ENCODE results near the gene KNG1.
"Not testable (repeated sequence)": the region's sequence is repeated elsewhere in the genome, so short reads cannot be mapped to it uniquely, and the experiment has no call there.

The KNG1 gene

GRCh38 chr3:186717039-186717457 lies at the start of gene KNG1:
TSS of gene KNG1 (plus strand) at chr3:186717359. CDS start at chr3:186717543, 184 bp downstream.
- no peak for DNase-seq (ENCODE audit: low read depth, low spot score)

GRCh38 chr3:186668426-186668825 lies 48.7 kb upstream of the KNG1 start:
- DNase-seq (ENCODE audit: low read depth, low spot score) = no peak

- DNase-seq (ENCODE audit: low read depth, low spot score) = no peak
These were observed 47.6 kb upstream of the KNG1 start for GRCh38 chr3:186669378-186670084.

DNA sequence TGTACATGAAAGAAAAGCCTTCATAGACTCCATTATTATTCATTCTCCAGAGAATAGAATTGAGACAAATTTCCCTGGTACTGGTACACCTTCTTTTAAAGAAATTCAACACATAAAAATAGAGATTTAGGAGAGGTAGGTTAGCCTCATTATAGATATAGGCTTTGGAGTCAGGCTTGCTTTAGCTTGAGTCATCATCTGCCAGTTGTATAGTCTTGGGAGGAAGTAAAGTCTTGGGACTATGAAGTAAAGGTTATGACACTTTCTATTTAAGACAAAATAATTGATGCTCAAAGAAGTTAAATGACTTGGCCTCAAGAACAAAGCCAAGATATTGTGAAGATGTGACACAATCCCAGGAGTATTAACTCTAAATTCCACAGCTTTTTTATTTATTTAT lies 47.0 kb upstream of the KNG1 start:
- no peak for DNase-seq (ENCODE audit: low read depth, low spot score)

DNA sequence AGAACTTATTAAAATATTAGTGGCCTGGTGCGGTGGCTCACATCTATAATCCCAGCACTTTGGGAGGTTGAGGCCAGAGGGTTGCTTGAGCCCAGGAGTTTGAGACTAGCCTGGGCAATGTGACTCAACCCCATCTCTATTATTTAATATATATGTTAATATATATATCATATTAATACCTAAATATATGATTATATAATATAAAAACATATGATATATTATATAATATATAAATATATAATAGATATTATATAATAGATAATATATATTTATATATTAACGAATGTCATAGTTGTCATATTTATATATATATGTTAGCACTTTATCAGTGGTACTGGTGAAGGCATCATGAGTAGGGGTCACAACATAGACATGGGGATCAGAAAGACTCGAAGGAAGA lies 46.1 kb upstream of the KNG1 start:
- no peak for DNase-seq (ENCODE audit: low read depth, low spot score)

DNA sequence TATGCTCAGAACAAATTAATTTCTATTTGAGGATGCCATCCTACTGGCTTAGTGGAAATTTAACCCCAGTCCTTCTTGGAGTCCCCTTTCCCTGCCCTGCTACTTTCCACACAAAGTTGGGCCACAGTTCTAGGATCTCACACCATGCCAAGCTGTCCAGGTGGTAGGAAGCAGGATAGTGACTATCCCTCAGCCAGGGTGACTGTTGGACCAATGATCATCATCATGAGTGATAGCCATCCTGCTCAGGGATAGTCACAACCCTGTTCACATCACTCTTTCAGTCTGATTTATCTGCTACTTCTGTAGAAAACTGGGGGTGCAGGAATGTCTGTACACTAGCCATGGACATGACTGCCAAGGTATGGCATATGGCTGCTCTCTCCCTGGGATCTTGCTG lies 38.6 kb upstream of the KNG1 start:
- DNase-seq (ENCODE audit: low read depth, low spot score) = no peak

DNA sequence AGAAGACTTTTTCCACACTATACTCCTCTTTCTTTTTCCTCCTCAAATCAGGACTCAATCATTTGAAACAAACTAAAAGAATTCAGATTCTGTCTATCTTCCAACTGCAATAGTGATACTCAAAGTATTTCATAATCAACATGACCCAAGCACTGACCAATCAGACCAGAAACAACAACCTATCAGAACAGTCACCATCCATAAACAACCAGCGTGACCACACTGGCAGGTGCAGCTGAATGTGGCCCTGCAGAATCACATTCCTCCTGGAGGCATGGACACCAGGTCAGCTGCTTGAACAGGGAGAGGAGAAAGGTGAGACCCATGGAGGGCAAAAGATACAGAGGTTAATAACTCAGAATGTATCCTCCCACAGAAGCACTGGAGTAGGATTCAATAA lies 38.0 kb upstream of the KNG1 start:
- no peak for DNase-seq (ENCODE audit: low read depth, low spot score)

- no peak for DNase-seq (ENCODE audit: low read depth, low spot score)
These were observed 36.3 kb upstream of the KNG1 start for GRCh38 chr3:186680869-186681268.

- DNase-seq (ENCODE audit: low read depth, low spot score) = no peak
These were observed 34.3 kb upstream of the KNG1 start for GRCh38 chr3:186682812-186683211.

DNA sequence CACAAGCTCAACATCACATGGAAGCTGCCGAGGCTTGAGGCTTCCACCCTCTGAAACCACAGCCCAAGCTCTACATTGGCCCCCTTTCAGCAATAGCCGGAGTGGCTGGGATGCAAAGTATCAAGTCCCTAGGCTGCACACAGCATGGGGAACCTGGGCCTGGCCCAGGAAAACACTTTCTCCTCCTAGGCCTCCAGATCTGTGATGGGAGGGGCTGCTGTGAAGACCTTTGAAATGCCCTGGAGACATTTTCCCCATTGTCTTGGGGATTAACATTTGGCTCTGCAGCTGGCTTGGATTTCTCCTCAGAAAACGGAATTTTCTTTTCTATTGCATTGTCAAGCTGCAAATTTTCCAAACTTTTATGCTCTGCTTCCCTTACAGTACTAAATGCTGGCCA lies 33.2 kb upstream of the KNG1 start:
- DNase-seq (ENCODE audit: low read depth, low spot score) = no peak

DNA sequence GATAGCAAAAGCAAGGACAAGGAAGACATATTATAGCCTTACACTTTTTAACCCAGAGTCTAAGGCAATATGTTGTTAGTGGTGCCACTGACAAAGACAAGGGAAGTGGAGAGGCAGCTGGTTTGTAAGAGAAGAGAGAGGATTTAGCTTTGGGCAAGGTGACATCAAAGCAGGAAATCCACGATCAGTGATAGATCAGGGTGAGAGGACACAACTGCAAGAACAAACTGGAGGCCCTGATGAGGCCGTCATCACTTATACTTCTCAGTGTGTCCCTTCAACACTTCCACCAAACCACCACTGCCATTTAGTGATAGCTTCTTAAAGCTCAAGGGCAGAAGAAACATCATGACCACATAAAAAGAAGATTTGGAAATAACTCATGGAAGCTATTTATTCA lies 30.7 kb upstream of the KNG1 start:
- not testable (repeated sequence) for DNase-seq (ENCODE audit: low read depth, low spot score)

DNA sequence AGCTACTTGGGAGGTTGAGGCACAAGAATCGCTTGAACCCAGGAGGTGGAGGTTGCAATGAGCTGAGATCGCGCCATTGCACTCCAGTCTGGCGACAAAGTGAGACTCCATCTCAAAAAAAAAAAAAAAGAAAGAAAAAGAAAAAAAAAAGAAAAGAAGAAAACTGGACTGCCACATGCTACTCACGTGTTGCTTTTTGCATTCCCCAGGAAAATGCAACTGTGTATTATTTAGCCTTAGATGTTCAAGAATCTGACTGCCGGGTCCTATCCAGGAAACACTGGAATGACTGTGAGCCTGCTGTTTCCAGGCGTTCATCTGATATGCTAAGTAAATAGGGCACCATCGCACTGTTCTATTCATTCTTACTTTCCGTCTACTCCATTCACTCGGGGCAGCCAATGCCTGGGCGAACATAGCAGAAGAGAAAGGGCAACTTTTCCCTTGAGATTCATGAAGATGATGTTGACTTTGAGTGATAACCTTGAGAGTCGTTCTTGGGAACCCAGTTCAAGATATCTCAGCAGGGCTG lies 30.0 kb upstream of the KNG1 start:
- DNase-seq (ENCODE audit: low read depth, low spot score) = no peak

GRCh38 chr3:186690304-186690703 lies 26.9 kb upstream of the KNG1 start:
- DNase-seq (ENCODE audit: low read depth, low spot score) = not testable (repeated sequence)

DNA sequence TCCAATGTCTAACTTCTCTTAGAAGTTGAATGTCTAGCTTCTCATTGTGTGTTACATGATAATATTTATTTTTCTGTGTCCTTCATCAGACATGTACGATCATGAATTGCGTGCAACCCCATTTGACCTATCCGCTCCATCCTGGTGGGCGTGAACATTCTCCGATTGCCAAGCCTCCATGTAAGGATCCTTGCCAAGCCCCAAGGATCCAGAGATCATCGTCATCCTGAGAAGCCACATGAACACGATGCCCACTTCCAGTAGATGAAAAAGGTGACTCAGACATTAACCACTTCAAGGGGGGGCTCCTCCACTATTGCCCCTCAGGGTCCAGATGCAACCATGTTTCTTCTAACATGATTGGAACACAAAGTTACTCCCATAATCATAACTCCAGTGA lies 25.5 kb upstream of the KNG1 start:
- no peak for DNase-seq (ENCODE audit: low read depth, low spot score)

- DNase-seq (ENCODE audit: low read depth, low spot score) = no peak
These were observed 23.3 kb upstream of the KNG1 start for GRCh38 chr3:186693843-186694242.

GRCh38 chr3:186694288-186695032 lies 22.7 kb upstream of the KNG1 start:
- DNase-seq (ENCODE audit: low read depth, low spot score) = no peak

DNA sequence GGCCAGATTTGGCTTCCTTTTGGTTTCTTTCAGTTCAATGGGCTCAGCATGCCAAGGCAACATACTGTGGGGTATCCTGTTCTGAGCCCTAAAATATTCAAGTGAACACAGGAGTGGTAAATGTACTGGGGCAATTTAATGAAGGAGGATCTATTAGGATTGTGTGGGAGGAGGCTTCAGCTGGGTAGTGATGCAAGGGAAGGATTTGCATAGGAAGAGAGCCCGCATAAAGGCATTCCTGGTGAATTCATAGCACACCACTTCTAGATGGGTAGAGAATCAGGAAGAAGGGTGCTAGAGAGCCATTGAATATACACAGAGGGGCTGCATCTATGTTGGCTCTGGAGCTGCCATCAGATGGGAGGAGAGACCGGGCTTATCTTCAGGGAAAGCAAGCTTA lies 20.6 kb upstream of the KNG1 start:
- DNase-seq (ENCODE audit: low read depth, low spot score) = no peak

GRCh38 chr3:186697510-186697909 lies 19.6 kb upstream of the KNG1 start:
- DNase-seq (ENCODE audit: low read depth, low spot score) = no peak

- no peak for DNase-seq (ENCODE audit: low read depth, low spot score)
These were observed 16.9 kb upstream of the KNG1 start for GRCh38 chr3:186700267-186700666.

DNA sequence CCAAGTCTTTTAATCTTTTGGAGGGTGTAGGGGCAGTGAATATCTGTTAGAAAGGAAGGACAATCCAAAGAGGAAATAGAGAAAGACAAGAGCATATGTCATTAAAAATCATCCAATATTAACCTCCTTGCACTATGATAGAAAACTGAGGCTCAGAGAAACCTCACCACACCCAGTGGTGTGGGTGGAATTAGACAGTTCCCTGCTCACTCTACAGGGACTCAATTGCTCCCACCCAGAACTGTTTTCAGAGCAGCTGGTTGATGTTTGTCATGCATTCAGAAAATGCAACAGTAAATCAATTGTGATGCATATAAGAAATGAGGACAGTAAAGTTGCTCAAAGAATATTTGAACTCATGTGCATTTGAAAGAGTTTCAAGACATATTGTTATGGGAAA lies 14.7 kb upstream of the KNG1 start:
- not testable (repeated sequence) for DNase-seq (ENCODE audit: low read depth, low spot score)

DNA sequence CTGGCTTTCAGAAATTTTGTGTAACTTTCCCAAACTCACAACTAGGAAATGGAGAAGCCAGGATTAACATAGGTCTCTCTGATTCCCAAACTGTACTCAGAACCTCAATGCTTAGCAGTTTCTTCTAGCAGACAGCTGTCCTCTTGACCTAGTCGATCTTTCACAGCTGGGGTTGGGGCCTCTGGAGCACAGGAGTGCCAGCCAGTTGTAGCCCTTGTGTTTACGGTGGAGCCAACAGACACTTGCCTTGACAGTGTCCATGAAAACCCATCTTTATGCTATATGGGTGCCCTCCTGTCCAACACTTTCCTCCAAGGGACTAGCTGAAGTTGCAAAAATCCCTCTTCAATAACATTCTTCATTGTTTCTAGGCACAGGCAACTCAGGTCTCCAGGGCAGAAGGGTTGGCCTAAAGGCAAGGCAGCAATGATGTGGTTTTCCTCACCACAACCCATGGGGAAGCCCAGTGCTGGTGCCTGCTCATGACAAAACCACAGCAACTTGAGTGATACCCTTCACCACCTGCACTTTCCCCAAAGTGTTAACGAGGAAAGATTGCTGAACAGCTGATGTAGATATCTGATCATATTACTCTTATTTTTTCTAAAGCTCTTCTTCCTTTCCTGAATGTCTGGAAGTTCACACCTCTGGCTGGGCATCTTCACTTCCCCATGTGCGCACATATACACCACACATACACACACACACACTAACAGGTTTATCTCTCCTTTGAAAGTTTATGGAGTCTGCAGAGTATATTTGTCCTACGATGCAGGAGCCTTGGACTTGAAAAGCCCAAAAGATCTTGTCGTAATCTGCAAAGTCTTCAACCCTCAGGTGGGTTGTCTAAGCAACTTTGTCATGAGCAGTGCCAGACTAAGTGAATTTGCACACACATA lies 11.0 kb upstream of the KNG1 start:
- DNase-seq (ENCODE audit: low read depth, low spot score) = no peak

All from activated CD4-positive, CD25-positive, alpha-beta regulatory T cell treated with anti-CD3 and anti-CD28 coated beads, Interleukin-2, amount 50 U/mL, for 16 hours (primary cell).